Ovary (tissue), 3 donors: ENCODE measurements around the gene KRTAP10-12.

Source experiments
- CTCF ChIP-seq, 3 donors: fragments of 450-650 bp in 2 of 3; fragments of 200-600 bp in 1 of 3; IDR thresholded peaks; one replicate each; pipeline versions ENCODE4 v1.5.1 to v1.8.0; 2016 to 2022; ENCODE audit warnings: antibody characterized with exemption in 3 of 3, mild to moderate bottlenecking in 1 of 3
- EP300 ChIP-seq: sonication (generic); formaldehyde crosslinking; IDR thresholded peaks from one replicate; pipeline ENCODE4 v1.6.1; 2017; ENCODE audit warnings: antibody characterized with exemption
- POLR2A ChIP-seq: fragments of 450-650 bp; IDR thresholded peaks from one replicate; pipeline ENCODE4 v1.6.1; 2017; ENCODE audit warnings: antibody characterized with exemption, mild to moderate bottlenecking, moderate library complexity
- donor health status: DM: no; HTN: no; CAD: no.

- TF ChIP-seq CTCF (IDR thresholded peaks at IDR 0.05) (no peak), EP300 (no peak), POLR2A (no peak)
These were observed 16.2 kb downstream of the KRTAP10-12 start for GRCh38 chr21:44713130-44713529.
